GM12878 (cell line): ENCODE results near the gene CXorf38. TPM values are rescaled to one million over a fixed set of nuclear protein-coding genes. Genes with fewer than 3 reads are reported as not detected.
A peak's percentile ranks its signal among the peaks of the same experiment; 100 is the strongest.

ENCODE experiments used
- ATAC-seq: fragments of 200-7000 bp; cut with Tn5 transposase; 3 replicates; pipeline ENCODE4 v1.9.1; 2020; ENCODE audit warnings: mild to moderate bottlenecking, moderate library complexity
- BruUV-seq: library from RNA; stranded (reverse); fragments of 400-500 nt; replicated peaks from 2 replicates; lab custom pipeline; 2021; lab: Mats Ljungman, UMichigan
- CTCF ChIA-PET: fragments of 300-600 bp; sonication (Branson Sonifier 250); formaldehyde crosslinking; extraction: SDS; loops from one replicate; lab custom pipeline; 2021; ENCODE audit warnings: inconsistent platforms; lab: Yijun Ruan, JAX
- POLR2A ChIA-PET: fragments of 350-600 bp; formaldehyde crosslinking; extraction: SDS; loops from one replicate; lab custom pipeline; 2021; ENCODE audit warnings: inconsistent platforms; lab: Charles Lee
- RAD21 ChIA-PET: fragments of 300-600 bp; sonication (Branson Sonifier 250); formaldehyde crosslinking; loops from one replicate; lab custom pipeline; 2023; ENCODE audit warnings: antibody characterized with exemption; ENCODE audit not compliant: unreplicated experiment; lab: Charles Lee
- SMC1A ChIA-PET: fragments of 300-600 bp; sonication (Branson Sonifier 250); formaldehyde crosslinking; loops from one replicate; lab custom pipeline; 2023; ENCODE audit not compliant: unreplicated experiment, uncharacterized antibody; lab: Charles Lee
- DNase-seq: peaks from one replicate; pipeline ENCODE4 v3.0.0-alpha.2; 2011; ENCODE audit warnings: low read depth, low spot score
- FAIRE-seq: peaks from 3 replicates; lab custom pipeline; 2011; peaks lifted over from hg19 to GRCh38; lab: Jason Lieb, UNC
- H2AFZ ChIP-seq: 2 replicates; pipeline ENCODE4 v1.6.0; 2011; ENCODE audit warnings: low read depth, low read length, control low read depth; ENCODE audit not compliant: control insufficient read depth
- H3K27ac ChIP-seq: 2 replicates; pipeline ENCODE4 v1.5.1; 2011; ENCODE audit warnings: control low read depth; ENCODE audit not compliant: control insufficient read depth, insufficient read depth
- H3K27me3 ChIP-seq, 2 experiments: replicated peaks in 1 of 2; 2 replicates each; pipeline versions ENCODE4 v1.6.0 to v1.6.1; 2011; ENCODE audit warnings: low read length in 1 of 2; ENCODE audit not compliant: control insufficient read depth in 2 of 2, insufficient read depth in 2 of 2
- H3K36me3 ChIP-seq, 2 experiments: 2 replicates each; pipeline ENCODE4 v1.5.1; 2011; ENCODE audit warnings: low read length in 1 of 2; ENCODE audit not compliant: control insufficient read depth in 2 of 2, insufficient read depth in 2 of 2
- H3K4me1 ChIP-seq: 2 replicates; pipeline ENCODE4 v1.6.1; 2011; ENCODE audit warnings: mild to moderate bottlenecking, low read length, moderate library complexity, mixed read lengths; ENCODE audit not compliant: control insufficient read depth, insufficient read depth
- H3K4me2 ChIP-seq: 2 replicates; pipeline ENCODE4 v1.6.0; 2011; ENCODE audit warnings: control low read depth; ENCODE audit not compliant: control insufficient read depth, insufficient read depth
- H3K4me3 ChIP-seq: fragments of 200-600 bp; sonication (generic); 2 replicates; pipeline ENCODE4 v1.5.1; 2016
- H3K79me2 ChIP-seq: 2 replicates; pipeline ENCODE4 v1.6.0; 2011; ENCODE audit warnings: low read length; ENCODE audit not compliant: control insufficient read depth, insufficient read depth
- H3K9ac ChIP-seq: 2 replicates; pipeline ENCODE4 v1.8.0; 2011; ENCODE audit warnings: low read length, control low read depth, mixed read lengths; ENCODE audit not compliant: control insufficient read depth, insufficient read depth
- H3K9me3 ChIP-seq: replicated peaks from 3 replicates; pipeline ENCODE4 v1.5.1; 2011; ENCODE audit warnings: mild to moderate bottlenecking, low read length; ENCODE audit not compliant: control insufficient read depth, insufficient read depth
- H4K20me1 ChIP-seq: 2 replicates; pipeline ENCODE4 v1.6.0; 2011; ENCODE audit not compliant: control insufficient read depth, insufficient read depth
- CEBPB ChIP-seq, 2 experiments: fragments of 150-350 bp in 1 of 2; IDR thresholded peaks; 2 replicates each; pipeline ENCODE4 v1.6.1; 2012 to 2014; ENCODE audit warnings: low read depth in 2 of 2, low read length in 2 of 2, borderline replicate concordance in 1 of 2, inconsistent platforms in 1 of 2
- CHD4 ChIP-seq: fragments of 200-600 bp; sonication (generic); IDR thresholded peaks from 2 replicates; pipeline ENCODE4 v1.6.1; 2016; ENCODE audit warnings: mild to moderate bottlenecking
- DPF2 ChIP-seq: fragments of 450-650 bp; IDR thresholded peaks from 2 replicates; pipeline ENCODE4 v1.6.1; 2017; ENCODE audit warnings: mild to moderate bottlenecking
- E2F8 ChIP-seq: fragments of 450-650 bp; IDR thresholded peaks from 2 replicates; pipeline ENCODE4 v1.6.1; 2018; ENCODE audit warnings: mild to moderate bottlenecking, low read depth, moderate library complexity; ENCODE audit not compliant: partially characterized antibody
- ESRRA ChIP-seq: IDR thresholded peaks from 2 replicates; pipeline ENCODE4 v1.6.1; 2012; ENCODE audit warnings: mild to moderate bottlenecking, low read length, improper control_type of control experiment
- GABPA ChIP-seq: IDR thresholded peaks from 2 replicates; pipeline ENCODE4 v1.6.1; 2014; ENCODE audit warnings: antibody characterized with exemption, low read depth, mild to moderate bottlenecking, inconsistent platforms
- GATAD2B ChIP-seq: fragments of 450-650 bp; conservative IDR thresholded peaks from 2 replicates; pipeline ENCODE4 v1.6.1; 2017; ENCODE audit warnings: low read depth, mild to moderate bottlenecking, moderate library complexity
- MTA2 ChIP-seq: fragments of 450-650 bp; IDR thresholded peaks from 2 replicates; pipeline ENCODE4 v1.6.1; 2016; ENCODE audit warnings: low read depth, mild to moderate bottlenecking, moderate library complexity
- NR2C2 ChIP-seq: IDR thresholded peaks from 2 replicates; pipeline ENCODE4 v1.6.1; 2011; ENCODE audit warnings: borderline replicate concordance, low read depth; ENCODE audit not compliant: control insufficient read depth, insufficient read length
- PML ChIP-seq: IDR thresholded peaks from 2 replicates; pipeline ENCODE4 v1.6.1; 2012; ENCODE audit warnings: low read length, inconsistent platforms
- RELA ChIP-seq: fragments of 450-650 bp; IDR thresholded peaks from 2 replicates; pipeline ENCODE4 v1.8.0; 2014; ENCODE audit warnings: borderline replicate concordance; ENCODE audit not compliant: partially characterized antibody
- REST ChIP-seq: IDR thresholded peaks from 2 replicates; pipeline ENCODE4 v1.6.1; 2012; ENCODE audit warnings: mild to moderate bottlenecking, low read depth, low read length
- SMC3 ChIP-seq: IDR thresholded peaks from 2 replicates; pipeline ENCODE4 v1.6.1; 2011; ENCODE audit warnings: low read length, improper control_type of control experiment, borderline replicate concordance
- SREBF1 ChIP-seq: IDR thresholded peaks from 2 replicates; pipeline ENCODE4 v1.6.1; 2012; ENCODE audit warnings: mild to moderate bottlenecking, low read length
- SUPT20H ChIP-seq: IDR thresholded peaks from 2 replicates; pipeline ENCODE4 v1.6.1; 2011; ENCODE audit warnings: low read depth, mild to moderate bottlenecking, low read length, moderate library complexity, borderline replicate concordance; ENCODE audit not compliant: control insufficient read depth
- USF1 ChIP-seq: IDR thresholded peaks from 2 replicates; pipeline ENCODE4 v1.6.1; 2011; ENCODE audit warnings: borderline replicate concordance, low read depth, mild to moderate bottlenecking, moderate library complexity, mixed read lengths, low read length; ENCODE audit not compliant: insufficient read depth; ENCODE audit errors: extremely low read length
- WGBS: methylation state at CpG from one replicate; pipeline ENCODE4 v1.1.6; 2016; ENCODE audit warnings: low lambda C conversion rate; ENCODE audit not compliant: insufficient replicate concordance, insufficient coverage; ENCODE audit errors: missing lambda C conversion rate; 5-methylcytosine and 5-hydroxymethylcytosine counted together
- in situ Hi-C: fragments of 300-500 bp; cut with MboI; formaldehyde crosslinking; loops from 9 replicates; pipeline ENCODE4 v1.14.3; 2018; ENCODE audit warnings: mixed read lengths
- intact Hi-C: fragments of 100-400 bp; cut with micrococcal nuclease; formaldehyde crosslinking; loops from one replicate; pipeline ENCODE4 v1.14.2; 2022; ENCODE audit not compliant: unreplicated experiment
- polyA plus RNA-seq, 11 experiments: library from polyadenylated mRNA; depleted of rRNA in 4 of 11; unstranded in 6 of 11; stranded (reverse) in 5 of 11; fragments of >200 nt; fragmentation: Nextera tagmentation in 4 of 11; fragmentation: Illumina TruSeq in 1 of 11; extraction: Ambion mirVana in 4 of 11; extraction: Trizol in 1 of 11; gene quantifications; 1 replicate in 1 of 11; 2 replicates in 10 of 11; pipeline versions ENCODE4 v1.2.1 to v1.2.3, GENCODE V29; 2011 to 2016; ENCODE audit warnings: inconsistent platforms in 2 of 11, missing spikeins in 2 of 11, low read depth in 1 of 11
- total RNA-seq, 4 experiments: library from RNA; depleted of rRNA in 3 of 4; stranded (reverse); fragments of >200 nt in 3 of 4; fragmentation: Illumina TruSeq in 1 of 4; extraction: Trizol in 1 of 4; gene quantifications; 2 replicates each; pipeline versions ENCODE4 v1.2.1 to v1.2.3, GENCODE V29; 2013 to 2021

Gene CXorf38
- total and polyA plus RNA-seq, 10 of the 15 experiments (the other 5 are each of a cell fraction or from before 2014, with no cell fraction given) = 2.2 to 50.1 (median 18.8) TPM

DNA sequence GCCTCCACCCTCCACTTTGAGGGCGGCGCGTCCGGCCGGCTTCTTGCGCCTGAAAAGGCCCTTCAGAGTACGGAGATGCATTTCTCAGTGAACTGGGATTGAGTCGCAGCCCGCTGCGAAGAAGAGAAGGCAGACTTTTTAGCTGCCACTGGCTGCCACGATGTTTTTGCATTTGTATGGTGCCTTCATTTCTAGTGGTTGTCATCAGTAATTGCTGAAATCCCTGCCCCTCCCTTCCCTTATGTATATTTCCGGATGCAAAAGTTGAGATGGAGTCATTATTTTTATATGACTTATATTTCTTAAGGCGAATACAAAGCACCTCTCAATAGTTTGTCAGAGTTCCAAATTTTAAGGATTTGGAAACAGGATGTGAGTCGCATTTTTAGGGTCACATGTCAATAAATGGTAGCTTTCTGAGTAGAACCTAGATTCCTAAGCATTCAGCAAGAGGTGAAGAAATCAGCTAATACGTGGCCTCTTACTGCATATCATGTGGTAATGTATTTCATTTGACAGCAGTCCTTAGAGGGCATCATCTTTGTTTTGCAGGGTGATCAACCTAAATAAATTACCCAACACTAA is 65.9 kb downstream of the CXorf38 start:
- POLR2A ChIA-PET = interaction anchor here (0.8 to 2.0 kb wide), 3 partner anchors 9 to 65 kb away, joined by 4 to 7 read pairs (median 5); no protein-coding TSS in a partner anchor
- SMC1A ChIA-PET = interaction anchor here (0.9 to 2.0 kb wide), 4 partner anchors 11 to 62 kb away, joined by 3 to 9 read pairs (median 4); no protein-coding TSS in a partner anchor
- Histone ChIP-seq H3K36me3 (no peaks in the 10 kb centered on the region), H4K20me1 (no peaks in the 10 kb centered on the region), H3K27ac (peak overlapping the region; percentile 62; the same call in 1 of the 2 replicates), H3K4me3 (peak overlapping the region; percentile 55), H3K79me2 (peaks cover 34% of the 10 kb centered on the region), H3K9me3 (no peaks in the 10 kb centered on the region; the same call in 2 of the 3 replicates), H2AFZ (no peak overlapping the region; the same call in 1 of the 2 replicates), H3K27me3 (no peaks in the 10 kb centered on the region), H3K9ac (peak overlapping the region; percentile 62; the same call in 1 of the 2 replicates), H3K4me2 (peak overlapping the region; percentile 45), H3K4me1 (no peaks in the 10 kb centered on the region)
- 21% methylated on average over 15 of the region's 15 CpGs for WGBS
- RAD21 ChIA-PET = interaction anchor here (1.7 kb wide), 1 partner anchor 36 kb away, joined by 6 read pairs; no protein-coding TSS in a partner anchor
- in situ Hi-C loops (no loop called here), intact Hi-C loops (no loop called here)
- CTCF ChIA-PET = interaction anchor here (1.3 to 2.4 kb wide), 2 partner anchors 10 to 37 kb away, joined by 7 to 8 read pairs; no protein-coding TSS in a partner anchor
- ATAC-seq (peak; percentile 12), DNase-seq (no peak), FAIRE-seq (no peak)
- BruUV-seq = no TSS peak
- TF ChIP-seq ESRRA (no peak), MTA2 (no peak), CHD4 (no peak), E2F8 (no peak), RELA (no peak), GATAD2B (no peak), USF1 (no peak), SUPT20H (no peak), NR2C2 (no peak), REST (no peak), PML (no peak), CEBPB (IDR thresholded peaks at IDR 0.05; ENCODE audit: borderline replicate concordance in 1 of 2, low read depth in 2 of 2, low read length in 2 of 2) (no peak), GABPA (no peak), DPF2 (no peak), SREBF1 (no peak), SMC3 (no peak)
